GM13976 (cell line): ENCODE data around the gene EPHA10.

Experiments
- DNase-seq: peaks from one replicate; pipeline ENCODE4 v3.0.0; 2012; ENCODE audit warnings: low spot score
- CTCF ChIP-seq: IDR thresholded peaks from 2 replicates; pipeline ENCODE4 v1.5.1; 2012; ENCODE audit warnings: borderline replicate concordance, mild to moderate bottlenecking; ENCODE audit not compliant: insufficient read depth; ENCODE audit errors: extremely low read depth, missing control alignments, control extremely low read depth
- in situ Hi-C: fragments of 300-500 bp; cut with MboI; formaldehyde crosslinking; loops from one replicate; pipeline ENCODE4 v1.12.0; 2022; ENCODE audit warnings: low sequenced_read_pairs, mixed read lengths, inconsistent platforms; ENCODE audit not compliant: unreplicated experiment

The EPHA10 gene

DNA sequence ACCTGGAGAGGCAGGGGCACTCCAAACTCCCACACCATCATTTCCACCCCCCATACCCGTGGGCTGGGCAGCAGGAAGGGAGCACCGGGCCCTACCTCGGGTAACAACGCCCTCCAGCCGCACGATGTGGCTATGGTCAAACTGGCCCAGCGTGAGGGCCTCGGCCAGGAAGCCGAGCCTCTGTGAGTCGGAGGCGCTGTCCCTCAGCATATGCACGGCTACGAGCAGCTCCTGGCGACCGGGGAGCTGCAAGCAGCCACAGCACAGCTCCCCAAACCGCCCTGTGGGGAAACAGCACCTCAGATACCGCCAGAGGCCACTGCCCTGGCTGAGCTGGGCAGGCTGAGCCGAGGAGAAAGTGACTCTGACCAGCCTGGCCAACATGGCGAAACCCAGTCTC, 43.4 kb downstream of the EPHA10 start:
- in situ Hi-C loops: no loop called here
- TF ChIP-seq CTCF: no peak
- no peak for DNase-seq

GRCh38 chr1:37720231-37721130, 44.4 kb downstream of the EPHA10 start:
- in situ Hi-C loops: no loop called here
- DNase-seq: no peak
- no peak for TF ChIP-seq CTCF

GRCh38 chr1:37719572-37720195, 45.2 kb downstream of the EPHA10 start:
- DNase-seq: no peak
- in situ Hi-C loops: no loop called here
- TF ChIP-seq CTCF: no peak

DNA sequence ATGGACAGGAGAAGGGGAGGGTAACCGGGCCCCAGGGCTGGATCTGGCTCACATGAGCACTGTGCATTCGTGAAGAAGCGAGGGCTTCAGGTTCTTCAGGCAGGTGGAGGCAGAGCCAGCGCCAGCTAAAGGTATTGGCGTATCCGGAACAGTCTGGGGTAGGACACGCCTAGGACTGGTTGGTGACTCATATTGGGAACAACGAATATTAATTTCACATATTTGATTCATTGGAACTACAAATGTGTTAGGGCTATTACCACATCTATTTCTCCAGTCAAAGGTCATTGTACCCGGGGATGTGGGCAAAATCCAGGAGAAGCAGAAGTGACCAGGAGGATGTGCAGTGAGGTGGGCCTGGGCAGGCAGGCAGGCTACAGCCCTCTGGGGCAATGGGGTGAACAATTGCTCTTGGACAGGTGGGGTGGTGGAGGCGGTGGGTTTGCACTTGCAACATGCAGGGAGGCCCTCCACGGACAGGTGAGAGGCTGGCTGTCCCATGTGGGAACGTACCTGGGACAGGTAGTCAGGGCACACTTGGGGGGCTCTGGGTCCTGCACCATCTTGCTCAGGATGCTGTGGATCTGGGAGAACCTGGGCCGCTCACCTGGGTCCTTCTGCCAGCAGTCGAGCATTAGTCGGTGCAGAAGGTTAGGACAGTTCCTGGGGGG, 45.9 kb downstream of the EPHA10 start:
- DNase-seq: no peak
- in situ Hi-C loops: no loop called here
- TF ChIP-seq CTCF: no peak

- in situ Hi-C loops: no loop called here
- no peak for DNase-seq
- no peak for TF ChIP-seq CTCF
These were observed 46.6 kb downstream of the EPHA10 start for GRCh38 chr1:37718181-37718900.

- in situ Hi-C loops: no loop called here
- TF ChIP-seq CTCF: no peak
- DNase-seq: no peak
These were observed 47.3 kb downstream of the EPHA10 start for GRCh38 chr1:37717631-37718030.
